HG02852 (cell line): ENCODE data around the gene C1orf159.
"Not testable (repeated sequence)": the region's sequence is repeated elsewhere in the genome, so short reads cannot be mapped to it uniquely, and the experiment has no call there.

ENCODE experiments used
- ATAC-seq: cut with Tn5 transposase; IDR thresholded peaks from one replicate; pipeline ENCODE4 v1.9.1; 2021; ENCODE audit warnings: mild to moderate bottlenecking, moderate library complexity; ENCODE audit not compliant: unreplicated experiment

C1orf159 gene

GRCh38 chr1:1115786-1116700 is at the start of gene C1orf159:
Gene C1orf159 (minus strand): TSS chr1:1116089. CDS start chr1:1091543, 24,546 bp downstream.
- peak; percentile 90 for ATAC-seq

DNA sequence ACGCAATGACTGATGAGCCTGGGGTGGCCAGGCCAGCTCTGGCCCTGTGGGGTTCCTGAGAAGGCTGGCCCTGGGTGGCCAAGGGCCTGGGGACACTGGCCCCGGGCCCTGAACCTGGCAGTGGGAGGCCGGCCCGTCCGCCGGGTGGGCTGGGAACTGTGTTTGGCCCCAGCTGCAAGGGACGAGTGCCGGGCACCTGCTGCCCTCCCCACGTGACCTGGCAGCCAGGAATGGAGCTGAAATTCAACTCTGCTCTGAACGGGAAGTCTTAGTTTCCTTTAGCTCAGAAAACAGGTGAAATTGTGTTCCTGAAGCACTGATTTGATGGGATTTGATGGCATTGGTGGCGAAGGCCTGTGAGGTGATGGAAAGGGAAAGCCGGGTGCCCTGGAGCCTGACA is 49.6 kb upstream of the C1orf159 start:
- no peak for ATAC-seq

DNA sequence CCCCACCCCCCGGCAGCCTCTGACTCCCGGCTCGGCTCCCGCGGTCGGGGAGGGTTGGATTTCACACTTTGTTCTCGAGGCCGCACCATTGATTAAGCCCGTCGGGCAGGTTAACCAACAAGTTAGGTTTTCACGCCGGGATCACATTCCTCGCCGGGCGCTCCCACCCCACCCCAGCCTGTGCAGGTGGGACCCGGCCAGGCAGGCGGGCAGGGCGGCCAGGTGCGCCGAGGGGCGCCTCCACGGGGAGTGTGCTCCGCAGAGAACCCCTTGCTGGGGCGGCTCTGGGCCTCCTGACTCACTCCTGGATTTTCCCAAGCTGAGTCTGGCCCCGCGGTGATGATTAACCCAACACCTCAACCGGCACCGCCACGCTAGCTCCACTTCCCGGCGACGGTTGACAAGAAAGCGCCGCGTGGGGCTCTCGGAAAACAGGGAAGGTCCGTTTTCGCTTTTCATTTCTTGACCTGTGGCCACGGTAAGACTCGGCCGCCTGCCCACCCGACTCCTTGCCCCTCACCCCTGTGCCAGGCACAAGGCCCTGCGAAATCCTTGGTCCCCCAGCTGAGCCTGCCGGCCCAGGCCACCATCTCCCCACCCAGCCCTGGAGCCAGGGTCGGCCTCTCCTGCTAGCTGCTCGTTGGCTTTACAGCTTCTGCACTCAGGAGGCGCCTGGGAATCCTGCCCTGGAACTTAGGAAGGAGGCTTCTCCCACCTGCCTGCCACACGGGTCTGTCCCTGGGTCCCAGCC is 49.0 kb upstream of the C1orf159 start:
- ATAC-seq = no peak

DNA sequence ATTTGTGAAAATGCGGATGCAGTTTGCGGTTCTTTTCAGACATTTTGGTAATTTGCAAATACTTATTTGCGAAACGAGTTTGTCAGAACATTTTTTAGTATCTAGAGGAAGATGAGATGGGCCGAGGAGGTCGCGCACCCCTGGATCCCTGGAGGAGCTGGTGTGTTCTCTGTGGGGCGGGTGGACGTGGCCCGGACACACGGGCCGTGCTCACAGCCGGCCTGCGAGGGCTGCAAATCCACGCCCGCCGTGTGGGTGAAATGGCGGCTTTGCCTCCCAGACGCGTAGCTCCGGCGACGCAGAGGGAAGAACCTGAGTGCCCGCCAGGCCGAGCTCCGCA is 48.4 kb upstream of the C1orf159 start:
- ATAC-seq = no peak

DNA sequence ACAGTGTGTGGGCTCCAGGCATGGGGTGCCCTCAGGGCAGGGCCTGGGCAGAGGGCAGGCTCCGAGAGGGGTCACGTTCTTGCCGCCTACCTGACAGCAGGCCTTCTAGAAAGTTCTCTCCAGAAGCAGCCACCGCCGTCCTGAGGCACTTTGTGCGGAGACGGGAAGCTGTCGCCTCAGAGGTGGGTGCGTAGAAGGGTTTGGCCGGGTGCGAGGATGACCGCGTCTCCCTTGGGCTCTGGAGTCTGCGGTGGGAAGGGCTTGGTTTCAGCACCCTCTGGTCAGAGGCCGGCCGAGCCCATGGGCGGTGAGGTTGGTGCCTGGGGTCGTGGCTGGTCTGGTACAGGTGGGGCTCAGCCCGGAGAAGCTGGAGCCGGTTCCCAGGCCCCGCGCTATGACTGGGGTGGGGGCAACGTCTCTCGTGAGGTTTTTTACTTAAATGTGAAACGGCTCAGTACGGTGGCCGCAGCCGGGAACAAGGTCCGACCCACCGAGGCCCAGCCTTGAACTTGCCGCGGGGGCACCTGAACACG is 47.7 kb upstream of the C1orf159 start:
- no peak for ATAC-seq

- no peak for ATAC-seq
Observed at GRCh38 chr1:1162597-1163537, 47.0 kb upstream of the C1orf159 start.

DNA sequence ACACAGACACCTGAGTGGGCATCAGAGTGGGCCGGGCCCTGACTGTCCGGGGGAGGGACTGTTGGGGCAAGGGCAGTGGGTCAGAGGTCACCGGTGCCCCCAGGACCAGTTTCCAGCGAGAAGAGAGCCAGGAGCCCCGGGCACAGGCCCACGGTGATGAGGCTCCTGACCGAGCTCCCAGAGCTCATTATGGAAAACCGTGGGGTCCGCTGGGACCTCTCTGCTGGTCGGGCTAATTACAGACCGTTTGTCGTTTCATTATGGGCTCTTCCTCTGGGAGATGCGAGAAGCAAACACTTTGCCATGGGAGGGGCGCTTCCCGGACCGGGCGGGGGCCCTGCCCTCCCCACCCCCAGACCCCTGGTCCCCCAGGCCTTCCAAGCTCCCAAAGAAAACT is 45.8 kb upstream of the C1orf159 start:
- ATAC-seq = no peak

DNA sequence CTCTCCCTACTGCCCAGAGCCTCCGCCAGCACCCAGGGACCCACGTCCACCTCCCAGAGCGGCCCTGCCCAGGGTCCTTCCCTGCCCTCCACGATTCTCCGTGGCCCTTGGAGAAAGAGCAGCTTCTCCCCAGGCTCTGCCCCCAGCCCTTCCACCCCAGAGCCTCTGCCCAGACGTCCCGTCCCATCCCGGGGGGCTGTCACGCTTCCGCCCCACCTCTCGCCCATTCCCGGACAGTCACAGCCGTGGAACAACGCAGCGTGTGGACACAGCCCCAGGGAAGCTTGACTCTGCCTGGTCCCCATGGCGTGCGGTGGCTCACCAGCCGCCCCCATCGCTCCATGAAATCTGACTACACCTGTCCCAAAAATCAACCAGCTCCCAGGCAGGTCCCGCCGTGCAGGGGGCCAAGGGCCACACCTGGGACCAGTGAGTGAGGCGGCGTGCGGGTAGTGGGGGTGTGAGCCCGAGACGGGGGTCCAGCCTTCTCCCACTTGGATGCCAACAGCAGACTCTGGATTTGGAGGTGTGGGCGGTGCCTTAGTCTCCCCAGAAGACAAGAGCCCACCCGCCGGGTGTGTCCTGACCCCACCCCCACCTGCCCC is 45.3 kb upstream of the C1orf159 start:
- ATAC-seq = no peak

DNA sequence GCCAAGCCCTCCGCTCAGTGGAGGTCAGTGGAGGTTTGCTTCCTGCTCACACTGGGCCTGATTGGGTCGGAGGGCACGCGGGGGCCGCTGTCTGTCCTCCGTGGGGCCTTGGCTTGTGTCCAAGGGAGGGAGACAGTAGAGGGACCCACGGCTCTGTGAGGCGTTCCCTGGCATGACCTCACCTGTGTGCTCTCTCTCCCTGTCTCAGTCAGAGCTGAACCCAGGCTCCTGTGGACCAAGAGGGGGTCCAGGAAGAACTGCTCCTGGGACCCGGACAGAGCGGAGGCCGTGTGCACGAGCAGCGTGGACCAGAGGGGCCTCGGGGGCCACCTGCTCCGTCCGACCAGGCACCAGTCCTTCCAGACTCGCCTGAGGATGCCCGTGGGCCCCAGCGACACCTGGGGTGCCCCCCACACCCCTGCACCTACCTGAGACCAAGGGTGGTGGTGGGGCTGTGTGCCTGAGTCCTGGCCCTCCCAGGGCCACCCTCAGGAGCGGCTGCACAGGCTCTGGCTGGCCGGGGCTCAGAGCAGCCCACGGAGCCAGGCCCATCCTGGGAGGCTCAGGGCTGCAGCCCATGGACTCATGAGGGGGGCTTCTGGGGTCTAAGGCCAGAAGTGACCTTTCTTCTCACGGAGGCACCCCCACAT is 44.5 kb upstream of the C1orf159 start:
- no peak for ATAC-seq

- ATAC-seq = peak; percentile 42
Observed at GRCh38 chr1:1157914-1158710, 42.2 kb upstream of the C1orf159 start.

DNA sequence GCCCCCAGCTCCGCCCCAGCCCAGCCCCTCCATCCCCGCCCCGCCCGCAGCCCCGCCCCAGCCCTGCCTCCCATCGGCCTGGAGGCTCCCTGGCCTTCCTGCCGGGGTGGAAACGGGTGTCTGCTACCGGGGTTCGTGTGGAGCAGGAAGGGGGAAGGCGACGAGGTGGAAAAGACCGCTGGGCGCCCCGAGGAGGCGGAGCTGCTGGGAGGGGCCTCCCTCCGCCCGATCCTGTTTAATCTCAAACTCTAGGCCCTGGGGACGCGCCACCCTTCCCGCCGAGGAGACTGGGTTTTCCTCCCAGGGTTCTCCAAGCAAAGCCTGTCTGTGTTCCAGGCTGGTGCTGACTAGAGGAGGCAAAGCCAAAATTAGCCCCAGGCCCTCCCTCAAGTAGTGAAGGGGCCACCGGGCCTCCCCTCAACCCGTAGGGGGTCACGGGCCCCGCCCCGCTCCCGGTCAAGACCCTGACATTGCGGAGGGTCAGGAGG is 41.6 kb upstream of the C1orf159 start:
- ATAC-seq = peak; percentile 49

DNA sequence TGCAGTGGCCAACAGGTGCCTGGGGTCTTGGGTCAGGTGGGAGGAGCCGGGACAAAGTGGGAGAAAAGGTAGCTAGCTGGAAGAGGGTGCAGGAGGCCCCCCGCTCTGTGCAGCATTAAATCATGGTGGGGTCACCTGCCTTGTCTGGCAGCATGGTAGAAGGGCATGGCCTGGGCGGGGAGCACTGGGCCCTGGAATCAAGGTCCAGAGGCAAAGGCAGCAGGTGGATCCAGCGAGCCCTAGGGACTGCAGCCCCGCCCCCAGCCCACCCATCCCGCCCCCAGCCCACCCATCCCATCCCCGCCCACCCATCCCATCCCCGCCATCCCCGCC is 41.1 kb upstream of the C1orf159 start:
- no peak for ATAC-seq

- no peak for ATAC-seq
Observed at GRCh38 chr1:1156140-1157032, 40.5 kb upstream of the C1orf159 start.

DNA sequence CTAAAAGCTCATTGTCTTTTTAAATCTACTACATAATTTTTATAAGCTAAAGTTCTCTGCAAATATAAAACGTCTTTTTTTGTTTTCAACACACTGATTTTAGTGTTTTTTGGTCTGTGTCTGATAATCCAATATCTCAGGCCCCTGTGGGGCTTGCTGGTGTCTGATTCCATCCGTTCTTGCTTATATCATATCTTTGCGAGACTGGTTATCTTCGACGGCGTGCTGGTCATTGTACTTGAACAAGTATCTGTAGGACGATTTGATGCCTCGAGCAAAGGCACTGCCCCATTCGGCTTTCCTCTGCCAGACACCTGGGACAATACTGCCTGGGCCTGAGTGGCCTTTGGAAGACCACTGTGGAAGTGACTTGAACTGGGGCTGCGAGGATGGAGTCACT is 39.4 kb upstream of the C1orf159 start:
- ATAC-seq = no peak

DNA sequence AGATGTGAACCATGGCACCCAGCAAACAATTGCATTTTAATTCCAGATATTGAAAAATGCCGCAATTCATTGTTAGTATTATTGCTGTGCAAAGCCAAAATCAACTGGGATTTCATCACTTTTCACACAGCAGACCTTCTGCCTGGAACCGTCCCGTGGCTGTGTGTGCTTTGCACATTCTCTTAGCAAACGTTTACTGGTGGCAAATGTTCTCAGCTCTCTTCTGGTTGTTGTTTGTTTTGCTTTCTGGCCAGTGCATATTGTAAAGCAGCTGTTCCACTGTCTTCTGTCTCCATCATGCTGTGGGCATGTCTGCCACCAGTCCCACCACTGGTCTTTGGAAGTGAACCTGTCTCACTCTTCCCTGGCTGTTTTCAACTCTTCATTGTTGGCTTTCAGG is 38.0 kb upstream of the C1orf159 start:
- ATAC-seq = no peak

- ATAC-seq = not testable (repeated sequence)
Observed at GRCh38 chr1:1153215-1153614, 37.3 kb upstream of the C1orf159 start.

GRCh38 chr1:1152431-1152830 is 36.5 kb upstream of the C1orf159 start:
- not testable (repeated sequence) for ATAC-seq

- no peak for ATAC-seq
Observed at GRCh38 chr1:1151306-1151705, 35.4 kb upstream of the C1orf159 start.
